ENCODE measurements around the gene KCNJ3. TPM values are rescaled to one million over a fixed set of nuclear protein-coding genes. Genes with fewer than 3 reads are reported as not detected.

Gene KCNJ3
- total and polyA plus RNA-seq, 9 of the 15 experiments (the other 6 are each of a cell fraction or from before 2014, with no cell fraction given): not detected

DNA sequence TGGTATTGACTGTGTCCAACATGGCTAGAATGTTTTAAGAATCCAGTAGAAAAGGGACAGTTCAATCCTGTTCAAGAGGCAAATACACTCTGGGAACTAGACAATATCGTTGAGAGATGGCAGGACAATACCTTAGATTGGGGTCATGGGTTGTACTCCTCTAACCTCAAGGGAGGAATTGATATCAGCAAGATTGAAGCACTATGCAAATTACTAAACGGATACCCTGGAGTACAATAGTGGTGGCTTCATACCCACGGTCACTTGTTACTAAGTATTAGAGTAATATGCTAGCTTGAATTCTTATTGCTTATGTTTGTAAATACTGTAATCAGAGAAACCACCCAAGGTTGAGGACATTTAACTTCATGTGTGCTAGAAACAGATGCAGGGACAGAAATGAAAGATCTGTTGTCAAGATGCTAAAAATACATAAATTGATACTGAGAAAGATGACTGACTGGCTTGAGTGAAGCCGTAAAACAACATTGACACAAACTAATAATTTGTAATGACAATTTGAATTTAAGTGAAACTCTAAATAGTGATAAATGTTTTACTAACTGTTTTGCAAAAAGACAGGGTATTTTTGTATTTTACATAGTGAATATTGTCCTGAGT lies 73.3 kb downstream of the KCNJ3 start:
- Histone ChIP-seq H2AFZ (ENCODE audit: low read depth, low read length) (no peak overlapping the region), H3K9me1 (ENCODE audit: control insufficient read depth, insufficient read depth, low read length) (no peaks in the 10 kb centered on the region), H4K20me1 (replicated peaks; ENCODE audit: control insufficient read depth, insufficient read depth, low read length) (no peaks in the 10 kb centered on the region), H3K27ac (ENCODE audit: extremely low read depth, low read depth, low read length) (no peak overlapping the region), H3K27me3 (ENCODE audit: control insufficient read depth in 2 of 2, insufficient read depth in 2 of 2, low read length in 2 of 2) (no peaks in the 10 kb centered on the region), H3K9ac (ENCODE audit: insufficient read depth in 1 of 2, low read depth in 2 of 2, low read length in 2 of 2) (no peak overlapping the region), H3K4me2 (ENCODE audit: insufficient read depth, low read length) (no peak overlapping the region), H3K4me3 (no peak overlapping the region), H3K79me2 (ENCODE audit: control insufficient read depth, insufficient read depth, low read length) (no peaks in the 10 kb centered on the region), H3K9me3 (replicated peaks; ENCODE audit: control insufficient read depth, insufficient read depth, low read depth, low read length) (no peaks in the 10 kb centered on the region), H3K36me3 (ENCODE audit: control insufficient read depth, insufficient read depth, low read length) (no peaks in the 10 kb centered on the region), H3K4me1 (replicated peaks in 1 of 2; ENCODE audit: control insufficient read depth in 2 of 2, insufficient read depth in 2 of 2, low read length in 2 of 2) (no peaks in the 10 kb centered on the region)
- WGBS (ENCODE audit: insufficient coverage, low coverage, missing lambda C conversion rate): under 1% methylated on average over 4 of the region's 4 CpGs
- no TSS peak for BruUV-seq (replicated peaks)
- intact Hi-C loops (cut with micrococcal nuclease): no loop called here
- DNase-seq (ENCODE audit: extremely low read depth in 1 of 4, low spot score in 3 of 4) (no peak), FAIRE-seq (no peak), ATAC-seq (no peak)
- in situ Hi-C loops (cut with MboI): no loop called here
- CTCF ChIA-PET (ENCODE audit: low intra/inter-chr PET ratio): no interaction called here
- POLR2A ChIA-PET: no interaction called here
- TF ChIP-seq PHF20 (IDR thresholded peaks at IDR 0.05; ENCODE audit: partially characterized antibody) (no peak), ZNF77 (CRISPR knock-in tag; IDR thresholded peaks at IDR 0.05) (no peak), XRCC4 (IDR thresholded peaks at IDR 0.05; ENCODE audit: extremely low read depth, insufficient read depth, insufficient read length) (no peak), SNIP1 (IDR thresholded peaks at IDR 0.05; ENCODE audit: low read depth) (no peak), RAD51 (IDR thresholded peaks at IDR 0.05; ENCODE audit: borderline replicate concordance, low read depth) (no peak), POLR2AphosphoS2 (IDR thresholded peaks at IDR 0.05; ENCODE audit: low read length) (no peak), MED1 (CRISPR knock-in tag; IDR thresholded peaks at IDR 0.05; ENCODE audit: borderline replicate concordance) (no peak), TCF3 (CRISPR knock-in tag; IDR thresholded peaks at IDR 0.05) (no peak), HOXB6 (CRISPR knock-in tag; IDR thresholded peaks at IDR 0.05; ENCODE audit: borderline replicate concordance) (no peak), ZNF197 (CRISPR knock-in tag; IDR thresholded peaks at IDR 0.05; ENCODE audit: low read depth) (no peak), ZNF41 (CRISPR knock-in tag; conservative IDR thresholded peaks at IDR 0.05) (no peak)
- TF ChIP-seq, protein P1, sequence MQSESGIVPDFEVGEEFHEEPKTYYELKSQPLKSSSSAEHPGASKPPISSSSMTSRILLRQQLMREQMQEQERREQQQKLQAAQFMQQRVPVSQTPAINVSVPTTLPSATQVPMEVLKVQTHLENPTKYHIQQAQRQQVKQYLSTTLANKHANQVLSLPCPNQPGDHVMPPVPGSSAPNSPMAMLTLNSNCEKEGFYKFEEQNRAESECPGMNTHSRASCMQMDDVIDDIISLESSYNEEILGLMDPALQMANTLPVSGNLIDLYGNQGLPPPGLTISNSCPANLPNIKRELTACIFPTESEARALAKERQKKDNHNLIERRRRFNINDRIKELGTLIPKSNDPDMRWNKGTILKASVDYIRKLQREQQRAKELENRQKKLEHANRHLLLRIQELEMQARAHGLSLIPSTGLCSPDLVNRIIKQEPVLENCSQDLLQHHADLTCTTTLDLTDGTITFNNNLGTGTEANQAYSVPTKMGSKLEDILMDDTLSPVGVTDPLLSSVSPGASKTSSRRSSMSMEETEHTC (IDR thresholded peaks at IDR 0.05): no peak
- TF ChIP-seq, protein P2, sequence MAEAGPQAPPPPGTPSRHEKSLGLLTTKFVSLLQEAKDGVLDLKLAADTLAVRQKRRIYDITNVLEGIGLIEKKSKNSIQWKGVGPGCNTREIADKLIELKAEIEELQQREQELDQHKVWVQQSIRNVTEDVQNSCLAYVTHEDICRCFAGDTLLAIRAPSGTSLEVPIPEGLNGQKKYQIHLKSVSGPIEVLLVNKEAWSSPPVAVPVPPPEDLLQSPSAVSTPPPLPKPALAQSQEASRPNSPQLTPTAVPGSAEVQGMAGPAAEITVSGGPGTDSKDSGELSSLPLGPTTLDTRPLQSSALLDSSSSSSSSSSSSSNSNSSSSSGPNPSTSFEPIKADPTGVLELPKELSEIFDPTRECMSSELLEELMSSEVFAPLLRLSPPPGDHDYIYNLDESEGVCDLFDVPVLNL (CRISPR knock-in tag; IDR thresholded peaks at IDR 0.05; ENCODE audit: low read depth): no peak
- TF ChIP-seq, protein P3, sequence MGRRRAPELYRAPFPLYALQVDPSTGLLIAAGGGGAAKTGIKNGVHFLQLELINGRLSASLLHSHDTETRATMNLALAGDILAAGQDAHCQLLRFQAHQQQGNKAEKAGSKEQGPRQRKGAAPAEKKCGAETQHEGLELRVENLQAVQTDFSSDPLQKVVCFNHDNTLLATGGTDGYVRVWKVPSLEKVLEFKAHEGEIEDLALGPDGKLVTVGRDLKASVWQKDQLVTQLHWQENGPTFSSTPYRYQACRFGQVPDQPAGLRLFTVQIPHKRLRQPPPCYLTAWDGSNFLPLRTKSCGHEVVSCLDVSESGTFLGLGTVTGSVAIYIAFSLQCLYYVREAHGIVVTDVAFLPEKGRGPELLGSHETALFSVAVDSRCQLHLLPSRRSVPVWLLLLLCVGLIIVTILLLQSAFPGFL (CRISPR knock-in tag; IDR thresholded peaks at IDR 0.05): no peak
